A673 (cell line): Measurements from ENCODE around the gene GMNC. TPM values are rescaled to one million over a fixed set of nuclear protein-coding genes. Genes with fewer than 3 reads are reported as not detected.

Experiments used
- BruUV-seq: library from RNA; stranded (reverse); fragments of 400-500 nt; replicated peaks from 2 replicates; lab custom pipeline; 2021; lab: Mats Ljungman, UMichigan
- CTCF ChIA-PET: fragments of 300-600 bp; sonication (Branson Sonifier 250); formaldehyde crosslinking; loops from one replicate; lab custom pipeline; 2022; ENCODE audit warnings: antibody characterized with exemption; lab: Charles Lee
- POLR2A ChIA-PET: fragments of 300-600 bp; sonication (Branson Sonifier 250); formaldehyde crosslinking; loops from one replicate; lab custom pipeline; 2022; ENCODE audit warnings: antibody characterized with exemption; ENCODE audit not compliant: low non-redundant PET; lab: Charles Lee
- DNase-seq: peaks from one replicate; pipeline ENCODE4 v3.0.0-alpha.2; 2015; ENCODE audit warnings: low spot score
- H3K27ac ChIP-seq: fragments of 200-600 bp; sonication (generic); 2 replicates; pipeline ENCODE4 v1.5.1; 2016; ENCODE audit warnings: mixed run types, low read depth, mild to moderate bottlenecking, mixed read lengths, antibody characterized with exemption, low read length; ENCODE audit not compliant: poor library complexity, severe bottlenecking
- H3K27me3 ChIP-seq: fragments of 200-600 bp; sonication (generic); replicated peaks from 2 replicates; pipeline ENCODE4 v1.6.1; 2017; ENCODE audit warnings: mixed run types, low read depth, mild to moderate bottlenecking, mixed read lengths, antibody characterized with exemption, low read length; ENCODE audit not compliant: insufficient read depth, poor library complexity
- H3K36me3 ChIP-seq: fragments of 200-600 bp; sonication (generic); 2 replicates; pipeline ENCODE4 v1.6.1; 2016; ENCODE audit warnings: mixed run types, mild to moderate bottlenecking, mixed read lengths, antibody characterized with exemption, low read length; ENCODE audit not compliant: insufficient read depth, poor library complexity, severe bottlenecking
- H3K4me1 ChIP-seq: fragments of 200-600 bp; sonication (generic); 2 replicates; pipeline ENCODE4 v1.6.1; 2017; ENCODE audit warnings: mixed run types, mild to moderate bottlenecking, mixed read lengths, antibody characterized with exemption, low read length; ENCODE audit not compliant: insufficient read depth, poor library complexity, severe bottlenecking
- H3K4me3 ChIP-seq: fragments of 200-600 bp; sonication (generic); 2 replicates; pipeline ENCODE4 v1.5.1; 2016; ENCODE audit warnings: low read depth, mixed run types, mild to moderate bottlenecking, mixed read lengths, low read length; ENCODE audit not compliant: poor library complexity, severe bottlenecking
- H3K9me3 ChIP-seq: fragments of 200-600 bp; sonication (generic); 2 replicates; pipeline ENCODE4 v1.6.1; 2016; ENCODE audit warnings: mixed run types, low read depth, mild to moderate bottlenecking, mixed read lengths, antibody characterized with exemption, low read length; ENCODE audit not compliant: poor library complexity, severe bottlenecking
- EZH2 ChIP-seq: fragments of 200-600 bp; sonication (generic); IDR thresholded peaks from 2 replicates; pipeline ENCODE4 v1.6.1; 2017; ENCODE audit warnings: borderline replicate concordance, low read depth, mild to moderate bottlenecking, mixed read lengths, antibody characterized with exemption, low read length; ENCODE audit not compliant: poor library complexity, severe bottlenecking
- intact Hi-C: fragments of 100-400 bp; cut with micrococcal nuclease; formaldehyde crosslinking; loops from one replicate; pipeline ENCODE4 v1.10.0; 2022; ENCODE audit not compliant: unreplicated experiment
- total RNA-seq: library from RNA; stranded (reverse); gene quantifications from 2 replicates; pipeline ENCODE4 v1.2.3, GENCODE V29; 2021
- TF ChIP-seq, protein P1 (sequence below): fragments of 300-800, 200-600 bp; sonication (generic); conservative IDR thresholded peaks from 2 replicates; pipeline ENCODE4 v1.5.1; 2017; ENCODE audit warnings: low read depth, mild to moderate bottlenecking, antibody characterized with exemption, low read length, moderate library complexity, mixed read lengths

Gene GMNC
- total RNA-seq, 1 experiment from 2014 or later = 3.7 TPM

GRCh38 chr3:190825386-190826016, 37.0 kb downstream of the GMNC start:
- ChIA-PET POLR2A (no interaction called here), CTCF (no interaction called here)
- Histone ChIP-seq H3K4me3 (no peak overlapping the region), H3K9me3 (no peaks in the 10 kb centered on the region), H3K36me3 (no peaks in the 10 kb centered on the region), H3K27ac (no peak overlapping the region), H3K4me1 (no peaks in the 10 kb centered on the region), H3K27me3 (no peaks in the 10 kb centered on the region)
- no peak for TF ChIP-seq EZH2
- TF ChIP-seq, protein P1, sequence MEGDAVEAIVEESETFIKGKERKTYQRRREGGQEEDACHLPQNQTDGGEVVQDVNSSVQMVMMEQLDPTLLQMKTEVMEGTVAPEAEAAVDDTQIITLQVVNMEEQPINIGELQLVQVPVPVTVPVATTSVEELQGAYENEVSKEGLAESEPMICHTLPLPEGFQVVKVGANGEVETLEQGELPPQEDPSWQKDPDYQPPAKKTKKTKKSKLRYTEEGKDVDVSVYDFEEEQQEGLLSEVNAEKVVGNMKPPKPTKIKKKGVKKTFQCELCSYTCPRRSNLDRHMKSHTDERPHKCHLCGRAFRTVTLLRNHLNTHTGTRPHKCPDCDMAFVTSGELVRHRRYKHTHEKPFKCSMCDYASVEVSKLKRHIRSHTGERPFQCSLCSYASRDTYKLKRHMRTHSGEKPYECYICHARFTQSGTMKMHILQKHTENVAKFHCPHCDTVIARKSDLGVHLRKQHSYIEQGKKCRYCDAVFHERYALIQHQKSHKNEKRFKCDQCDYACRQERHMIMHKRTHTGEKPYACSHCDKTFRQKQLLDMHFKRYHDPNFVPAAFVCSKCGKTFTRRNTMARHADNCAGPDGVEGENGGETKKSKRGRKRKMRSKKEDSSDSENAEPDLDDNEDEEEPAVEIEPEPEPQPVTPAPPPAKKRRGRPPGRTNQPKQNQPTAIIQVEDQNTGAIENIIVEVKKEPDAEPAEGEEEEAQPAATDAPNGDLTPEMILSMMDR = no peak
- DNase-seq = no peak
- intact Hi-C loops = no loop called here
- BruUV-seq = no TSS peak

GRCh38 chr3:190811775-190812480, 50.6 kb downstream of the GMNC start:
- peak; percentile 91 for DNase-seq
- BruUV-seq = no TSS peak
- CTCF ChIA-PET = interaction anchor here (0.7 to 2.8 kb wide), 3 partner anchors 238 to 1633 kb away, joined by 3 to 20 read pairs (median 4); no protein-coding TSS in a partner anchor
- POLR2A ChIA-PET = no interaction called here
- intact Hi-C loops = loop anchor here (1.0 to 2.0 kb wide), 2 partner anchors 111 to 239 kb away; no protein-coding TSS in a partner anchor
- Histone ChIP-seq H3K4me3 (peak overlapping the region; percentile 44), H3K9me3 (peaks cover 2% of the 10 kb centered on the region), H3K36me3 (no peaks in the 10 kb centered on the region), H3K27me3 (no peaks in the 10 kb centered on the region), H3K27ac (peak overlapping the region; percentile 49), H3K4me1 (peaks cover 6% of the 10 kb centered on the region)
- TF ChIP-seq, protein P1 = peak; percentile 82
- no peak for TF ChIP-seq EZH2

DNA sequence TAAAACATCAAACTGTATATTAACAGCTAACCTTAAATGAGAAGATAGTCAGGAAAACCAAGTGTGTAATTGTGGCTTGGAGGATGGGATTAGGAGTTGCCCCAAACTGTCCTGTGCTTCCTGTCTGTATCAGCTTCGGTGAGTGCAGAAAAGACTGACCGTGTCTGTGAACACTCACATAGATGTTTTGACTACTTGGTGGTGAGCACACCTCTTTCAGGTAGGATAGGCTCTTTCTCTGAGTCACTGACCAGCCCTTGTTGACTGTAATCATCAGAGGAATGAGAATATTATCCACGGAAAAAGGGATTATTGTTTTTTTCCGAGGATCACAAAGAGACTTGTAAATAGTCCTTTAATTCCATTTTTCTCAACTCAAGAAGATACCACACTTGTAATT, 51.5 kb downstream of the GMNC start:
- POLR2A ChIA-PET = no interaction called here

More for the DNA sequence above, 51.5 kb downstream of the GMNC start:
- Histone ChIP-seq H3K36me3 (no peaks in the 10 kb centered on the region), H3K4me1 (peaks cover 6% of the 10 kb centered on the region), H3K27ac (no peak overlapping the region), H3K4me3 (no peak overlapping the region), H3K9me3 (no peaks in the 10 kb centered on the region), H3K27me3 (no peaks in the 10 kb centered on the region)
- TF ChIP-seq EZH2 = no peak
- TF ChIP-seq, protein P1 = no peak
- DNase-seq = no peak
- BruUV-seq = no TSS peak
- CTCF ChIA-PET = interaction anchor here (2.8 kb wide), 1 partner anchor 239 kb away, joined by 20 read pairs; no protein-coding TSS in a partner anchor
- intact Hi-C loops = no loop called here
